ENCODE data around the gene RADIL. TPM values are rescaled to one million over a fixed set of nuclear protein-coding genes. Genes with fewer than 3 reads are reported as not detected.

Gene RADIL, protein sequence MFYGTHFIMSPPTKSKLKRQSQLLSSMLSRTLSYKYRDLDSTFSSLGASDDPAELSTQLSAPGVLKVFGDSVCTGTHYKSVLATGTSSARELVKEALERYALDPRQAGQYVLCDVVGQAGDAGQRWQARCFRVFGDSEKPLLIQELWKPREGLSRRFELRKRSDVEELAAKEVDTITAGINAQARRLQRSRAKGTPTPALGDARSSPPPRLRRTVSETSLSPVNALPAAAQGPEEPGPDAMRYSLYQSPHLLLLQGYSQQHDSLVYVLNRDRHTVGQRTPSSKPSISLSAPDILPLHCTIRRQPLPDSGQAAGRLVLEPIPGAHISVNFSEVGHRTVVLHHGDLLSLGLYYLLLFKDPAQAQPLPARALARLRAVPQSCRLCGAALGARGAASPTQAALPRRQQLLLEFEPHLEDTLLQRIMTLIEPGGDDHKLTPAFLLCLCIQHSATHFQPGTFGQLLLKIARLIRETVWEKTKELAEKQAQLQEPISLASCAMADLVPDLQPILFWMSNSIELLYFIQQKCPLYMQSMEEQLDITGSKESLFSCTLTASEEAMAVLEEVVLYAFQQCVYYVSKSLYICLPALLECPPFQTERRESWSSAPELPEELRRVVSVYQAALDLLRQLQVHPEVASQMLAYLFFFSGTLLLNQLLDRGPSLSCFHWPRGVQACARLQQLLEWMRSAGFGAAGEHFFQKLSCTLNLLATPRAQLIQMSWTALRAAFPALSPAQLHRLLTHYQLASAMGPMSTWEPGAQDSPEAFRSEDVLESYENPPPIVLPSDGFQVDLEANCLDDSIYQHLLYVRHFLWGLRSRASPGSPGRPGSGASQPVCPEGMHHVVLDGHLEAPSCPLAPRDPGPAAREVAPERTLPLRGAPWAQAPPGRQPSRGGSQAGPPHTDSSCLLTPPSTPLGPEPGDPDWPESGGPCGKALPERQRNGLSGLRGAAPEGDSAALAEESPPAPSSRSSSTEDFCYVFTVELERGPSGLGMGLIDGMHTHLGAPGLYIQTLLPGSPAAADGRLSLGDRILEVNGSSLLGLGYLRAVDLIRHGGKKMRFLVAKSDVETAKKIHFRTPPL
- 10 to 100 TPM in 1 of 2 donors, 1 to 10 TPM in 1; 7.7 to 16.0 TPM for total RNA-seq

DNA sequence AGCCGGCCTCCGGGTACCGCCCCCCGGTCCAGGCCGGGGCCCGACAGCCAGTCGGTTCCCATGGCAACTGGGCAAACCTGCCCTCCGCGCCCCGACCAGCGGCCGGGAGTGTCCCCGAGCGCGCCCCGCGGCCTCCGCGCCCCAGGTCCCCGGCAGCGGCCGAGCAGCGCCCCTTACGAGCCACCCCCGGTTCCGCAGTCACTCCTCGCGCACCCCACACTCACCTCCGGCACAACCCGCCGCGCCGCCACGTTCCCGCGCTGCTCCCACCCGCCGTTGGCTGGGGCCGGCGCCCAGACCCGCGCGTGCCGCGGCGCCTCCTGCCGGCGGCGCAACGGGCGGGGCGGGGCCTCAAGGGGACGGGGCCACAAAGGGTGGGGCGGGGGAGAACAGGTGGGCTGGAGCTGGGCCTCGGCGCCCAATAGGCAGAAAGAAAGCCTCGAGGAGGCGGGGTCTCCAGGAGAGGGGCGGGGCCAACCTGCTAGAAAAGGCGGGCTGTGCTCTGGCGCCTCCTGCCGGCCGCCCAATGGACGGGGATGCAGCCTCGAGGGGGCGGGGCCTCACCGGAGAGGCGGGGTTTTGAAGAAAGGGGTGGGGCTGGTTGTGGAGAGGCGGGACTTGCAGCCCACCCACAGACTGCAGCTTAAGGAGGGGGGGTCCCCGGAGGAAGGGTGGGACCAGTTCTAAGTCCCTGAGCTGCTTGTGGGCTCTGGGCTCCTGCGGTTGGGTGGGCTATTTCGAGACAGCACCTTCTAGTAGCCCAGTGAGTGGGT, at the start of gene RADIL:
Gene RADIL (minus strand): TSS at position 345 of the 773 bp plus-strand sequence. CDS start 5,577 bp downstream, outside the sequence.
- Histone ChIP-seq H3K36me3 (no peaks in the 10 kb centered on the region), H3K27me3 (no peaks in the 10 kb centered on the region), H3K27ac (peak within 1 kb of the TSS; percentile 81 to 83), H3K4me1 (peaks cover 0 to 24% of the 10 kb centered on the region in 2 donors), H3K9me3 (no peaks in the 10 kb centered on the region), H3K4me3 (peak within 1 kb of the TSS; percentile 68 to 78)
- DNase-seq (ENCODE audit: low spot score) = peak; percentile 95
- TF ChIP-seq, protein P1, sequence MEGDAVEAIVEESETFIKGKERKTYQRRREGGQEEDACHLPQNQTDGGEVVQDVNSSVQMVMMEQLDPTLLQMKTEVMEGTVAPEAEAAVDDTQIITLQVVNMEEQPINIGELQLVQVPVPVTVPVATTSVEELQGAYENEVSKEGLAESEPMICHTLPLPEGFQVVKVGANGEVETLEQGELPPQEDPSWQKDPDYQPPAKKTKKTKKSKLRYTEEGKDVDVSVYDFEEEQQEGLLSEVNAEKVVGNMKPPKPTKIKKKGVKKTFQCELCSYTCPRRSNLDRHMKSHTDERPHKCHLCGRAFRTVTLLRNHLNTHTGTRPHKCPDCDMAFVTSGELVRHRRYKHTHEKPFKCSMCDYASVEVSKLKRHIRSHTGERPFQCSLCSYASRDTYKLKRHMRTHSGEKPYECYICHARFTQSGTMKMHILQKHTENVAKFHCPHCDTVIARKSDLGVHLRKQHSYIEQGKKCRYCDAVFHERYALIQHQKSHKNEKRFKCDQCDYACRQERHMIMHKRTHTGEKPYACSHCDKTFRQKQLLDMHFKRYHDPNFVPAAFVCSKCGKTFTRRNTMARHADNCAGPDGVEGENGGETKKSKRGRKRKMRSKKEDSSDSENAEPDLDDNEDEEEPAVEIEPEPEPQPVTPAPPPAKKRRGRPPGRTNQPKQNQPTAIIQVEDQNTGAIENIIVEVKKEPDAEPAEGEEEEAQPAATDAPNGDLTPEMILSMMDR (IDR thresholded peaks at IDR 0.05) = peak; percentile 85 to 94

GRCh38 chr7:4931943-4932342, 48.4 kb upstream of the RADIL start:
- no peak overlapping the region for H3K27ac ChIP-seq
- H3K36me3 ChIP-seq = no peaks in the 10 kb centered on the region
- TF ChIP-seq, protein P1 (IDR thresholded peaks at IDR 0.05) = no peak
- DNase-seq (ENCODE audit: low spot score) = no peak
- no peaks in the 10 kb centered on the region for H3K27me3 ChIP-seq
- H3K4me3 ChIP-seq = no peak overlapping the region
- no peaks in the 10 kb centered on the region for H3K9me3 ChIP-seq
- H3K4me1 ChIP-seq = no peaks in the 10 kb centered on the region

GRCh38 chr7:4929005-4929404, 45.5 kb upstream of the RADIL start:
- TF ChIP-seq, protein P1 (IDR thresholded peaks at IDR 0.05) = no peak
- H3K4me1 ChIP-seq = no peaks in the 10 kb centered on the region
- no peaks in the 10 kb centered on the region for H3K9me3 ChIP-seq
- H3K27ac ChIP-seq = no peak overlapping the region
- H3K4me3 ChIP-seq = no peak overlapping the region
- H3K36me3 ChIP-seq = no peaks in the 10 kb centered on the region
- no peaks in the 10 kb centered on the region for H3K27me3 ChIP-seq
- DNase-seq (ENCODE audit: low spot score) = no peak

GRCh38 chr7:4928445-4928844, 44.9 kb upstream of the RADIL start:
- H3K4me1 ChIP-seq = no peaks in the 10 kb centered on the region
- H3K27me3 ChIP-seq = no peaks in the 10 kb centered on the region
- no peaks in the 10 kb centered on the region for H3K9me3 ChIP-seq
- H3K4me3 ChIP-seq = no peak overlapping the region
- H3K36me3 ChIP-seq = no peaks in the 10 kb centered on the region
- no peak for DNase-seq (ENCODE audit: low spot score)
- TF ChIP-seq, protein P1 (IDR thresholded peaks at IDR 0.05) = no peak
- no peak overlapping the region for H3K27ac ChIP-seq

Data from right atrium auricular region (tissue), 2 donors.